Activated naive CD4-positive, alpha-beta T cell treated with anti-CD3 and anti-CD28 coated beads, Interleukin-2, amount 50 U/mL, for 24 hours (primary cell): Measurements from ENCODE around the gene ARHGEF38.

Experiments used
- H3K27ac Mint-ChIP-seq: one replicate; pipeline ENCODE4 v1.8.0; 2021; ENCODE audit warnings: mild to moderate bottlenecking, mixed read lengths
- H3K27me3 Mint-ChIP-seq: one replicate; pipeline ENCODE4 v1.8.0; 2021; ENCODE audit warnings: mixed read lengths
- H3K36me3 Mint-ChIP-seq: one replicate; pipeline ENCODE4 v1.8.0; 2021; ENCODE audit warnings: mixed read lengths
- H3K4me1 Mint-ChIP-seq: one replicate; pipeline ENCODE4 v1.8.0; 2021; ENCODE audit warnings: mixed read lengths
- H3K4me3 Mint-ChIP-seq: one replicate; pipeline ENCODE4 v1.8.0; 2021; ENCODE audit warnings: mild to moderate bottlenecking, mixed read lengths
- H3K9me3 Mint-ChIP-seq: one replicate; pipeline ENCODE4 v1.8.0; 2021; ENCODE audit warnings: mixed read lengths

Gene ARHGEF38

DNA sequence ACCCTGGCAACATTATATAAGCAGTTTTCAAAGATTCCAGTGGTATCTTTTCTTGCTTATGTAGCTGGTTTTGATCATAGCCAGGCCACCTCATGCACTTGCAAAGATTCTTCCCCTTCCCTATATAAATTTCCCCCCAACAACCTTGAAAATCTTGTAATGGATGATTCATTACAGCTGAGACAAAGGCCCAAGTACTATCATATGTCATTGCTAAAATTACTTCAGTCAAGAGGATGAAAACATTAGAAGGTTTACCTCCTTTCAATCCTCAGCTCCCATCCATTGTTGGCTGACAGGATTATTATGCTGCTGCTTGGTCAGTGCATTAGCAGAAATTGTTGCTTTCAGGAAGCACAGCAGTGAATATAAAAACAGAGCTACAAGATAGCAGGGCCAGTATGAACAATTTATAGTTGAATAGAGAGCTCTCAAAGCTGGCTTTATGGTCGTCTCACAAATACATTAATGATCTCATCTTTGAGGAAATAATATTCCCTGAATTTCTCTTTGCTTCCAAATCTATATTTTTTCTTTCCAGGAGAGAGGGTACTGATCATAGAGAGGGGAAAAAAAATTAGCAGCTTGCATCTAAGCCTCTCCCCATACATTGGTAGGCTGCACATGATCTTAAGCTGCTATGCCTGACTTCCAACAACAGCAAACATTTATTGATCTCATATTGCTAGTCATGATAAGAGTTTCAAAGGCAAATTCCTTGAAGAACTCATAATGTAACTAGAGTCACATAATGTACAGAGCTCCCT is 7.7 kb upstream of the ARHGEF38 start:
- no peaks in the 10 kb centered on the region for H3K4me1 Mint-ChIP-seq
- no peaks in the 10 kb centered on the region for H3K9me3 Mint-ChIP-seq
- H3K27me3 Mint-ChIP-seq: peaks cover 14% of the 10 kb centered on the region
- no peak overlapping the region for H3K4me3 Mint-ChIP-seq
- no peak overlapping the region for H3K27ac Mint-ChIP-seq
- peaks cover 2% of the 10 kb centered on the region for H3K36me3 Mint-ChIP-seq

DNA sequence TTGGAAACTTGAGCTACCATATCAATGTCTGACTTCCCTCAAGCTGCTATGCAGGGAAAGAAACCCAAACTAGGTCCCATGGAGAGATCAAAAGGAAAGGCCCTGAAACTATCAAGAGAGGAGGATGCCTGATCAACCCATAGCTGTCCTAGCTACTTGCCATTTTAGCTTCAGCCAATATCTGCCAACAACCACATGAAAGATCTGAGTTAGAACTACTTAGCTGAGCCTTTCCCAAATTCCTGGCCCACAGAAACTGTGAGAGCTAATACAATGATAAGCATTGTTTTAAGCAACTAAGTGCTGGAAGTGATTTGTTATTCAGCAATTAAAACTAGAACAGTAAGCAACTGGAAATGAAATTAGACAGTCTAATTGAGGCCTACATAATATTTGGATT is 6.3 kb upstream of the ARHGEF38 start:
- Mint-ChIP-seq H3K4me3 (no peak overlapping the region), H3K36me3 (peaks cover 2% of the 10 kb centered on the region), H3K9me3 (no peaks in the 10 kb centered on the region), H3K27ac (no peak overlapping the region), H3K4me1 (no peaks in the 10 kb centered on the region), H3K27me3 (peaks cover 12% of the 10 kb centered on the region)

DNA sequence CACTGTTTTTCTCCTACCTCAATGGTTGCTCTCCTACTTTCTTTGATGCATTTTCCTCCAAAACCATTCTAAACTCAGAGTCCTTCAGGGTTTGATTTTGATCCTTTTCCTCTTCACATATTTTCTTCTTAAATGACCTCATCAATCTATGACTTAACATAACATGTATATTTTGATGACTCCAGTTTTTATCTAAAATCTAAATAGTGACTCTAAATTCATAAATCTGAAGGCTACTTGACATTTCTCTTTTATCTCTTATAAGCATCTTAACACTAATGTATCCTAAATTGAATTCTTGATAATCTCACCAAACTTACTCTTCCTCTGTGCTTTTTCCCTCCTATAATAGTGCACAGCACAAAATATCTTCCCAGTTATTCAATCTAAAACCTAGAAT is 4.7 kb upstream of the ARHGEF38 start:
- no peaks in the 10 kb centered on the region for H3K4me1 Mint-ChIP-seq
- no peak overlapping the region for H3K4me3 Mint-ChIP-seq
- H3K9me3 Mint-ChIP-seq: no peaks in the 10 kb centered on the region
- peaks cover 2% of the 10 kb centered on the region for H3K36me3 Mint-ChIP-seq
- peaks cover 11% of the 10 kb centered on the region for H3K27me3 Mint-ChIP-seq
- no peak overlapping the region for H3K27ac Mint-ChIP-seq

DNA sequence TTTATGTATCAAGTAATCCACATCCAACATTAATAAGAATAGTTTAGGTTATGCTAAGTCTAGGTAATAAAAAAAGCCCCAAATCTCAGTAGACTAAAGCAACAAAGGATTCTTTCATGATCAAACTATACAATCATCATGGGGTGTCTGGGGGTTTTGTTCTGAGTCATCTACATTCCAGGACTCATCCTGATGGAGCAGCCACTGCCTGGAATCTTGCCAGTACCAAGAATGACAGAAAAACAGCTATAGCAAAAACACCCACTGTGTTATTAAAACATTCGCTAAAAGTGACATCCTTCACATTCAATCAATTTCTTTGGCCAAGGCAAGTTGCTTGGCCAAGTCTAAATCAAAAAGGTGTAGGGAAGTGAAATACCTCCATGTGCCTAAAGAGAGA is 3.9 kb upstream of the ARHGEF38 start:
- Mint-ChIP-seq H3K4me3 (no peak overlapping the region), H3K27me3 (peaks cover 8% of the 10 kb centered on the region), H3K36me3 (peaks cover 2% of the 10 kb centered on the region), H3K9me3 (no peaks in the 10 kb centered on the region), H3K27ac (no peak overlapping the region), H3K4me1 (no peaks in the 10 kb centered on the region)

DNA sequence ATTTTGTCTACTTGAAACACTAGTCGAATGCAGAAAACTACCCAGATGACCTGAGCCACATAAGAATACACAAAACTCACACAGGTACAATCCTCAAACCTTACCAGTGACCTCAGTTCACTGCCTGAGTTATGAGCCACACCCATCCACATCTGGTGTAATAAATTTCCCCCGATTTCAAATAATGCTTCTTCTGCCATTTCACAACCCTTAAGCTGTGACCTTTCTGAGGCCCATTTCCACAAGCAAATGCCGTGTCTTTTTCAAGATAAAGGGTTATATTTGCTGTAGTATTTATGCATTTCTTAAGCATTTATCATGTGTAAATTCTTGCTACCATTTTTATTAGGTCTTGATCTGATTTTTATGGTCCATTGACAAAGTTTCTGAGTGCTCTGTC is 1.8 kb upstream of the ARHGEF38 start:
- Mint-ChIP-seq H3K4me1 (no peaks in the 10 kb centered on the region), H3K4me3 (no peak overlapping the region), H3K27ac (no peak overlapping the region), H3K36me3 (peaks cover 2% of the 10 kb centered on the region), H3K27me3 (peaks cover 8% of the 10 kb centered on the region), H3K9me3 (no peaks in the 10 kb centered on the region)

DNA sequence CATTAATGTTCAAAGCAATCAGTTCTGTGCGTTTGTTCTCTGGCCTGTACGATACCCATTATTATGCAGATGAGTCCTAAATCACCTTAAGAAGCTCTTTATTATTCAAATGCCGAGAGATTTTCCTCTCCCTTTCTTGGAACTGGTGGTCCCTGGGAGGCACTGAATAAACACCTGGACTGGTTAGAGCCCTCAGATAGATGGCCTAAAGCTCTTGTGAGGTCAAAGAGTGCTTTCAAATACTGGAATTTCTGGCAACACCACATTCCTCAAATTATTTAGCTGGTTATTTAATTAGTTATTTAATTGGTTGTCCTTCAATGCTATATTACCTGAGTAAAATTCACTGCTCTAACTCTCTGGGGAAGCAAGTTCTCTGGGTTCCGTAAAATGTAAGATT is 3.0 kb downstream of the ARHGEF38 start:
- Mint-ChIP-seq H3K9me3 (no peaks in the 10 kb centered on the region), H3K4me3 (no peak overlapping the region), H3K27me3 (peaks cover 6% of the 10 kb centered on the region), H3K4me1 (no peaks in the 10 kb centered on the region), H3K27ac (no peak overlapping the region), H3K36me3 (no peaks in the 10 kb centered on the region)

DNA sequence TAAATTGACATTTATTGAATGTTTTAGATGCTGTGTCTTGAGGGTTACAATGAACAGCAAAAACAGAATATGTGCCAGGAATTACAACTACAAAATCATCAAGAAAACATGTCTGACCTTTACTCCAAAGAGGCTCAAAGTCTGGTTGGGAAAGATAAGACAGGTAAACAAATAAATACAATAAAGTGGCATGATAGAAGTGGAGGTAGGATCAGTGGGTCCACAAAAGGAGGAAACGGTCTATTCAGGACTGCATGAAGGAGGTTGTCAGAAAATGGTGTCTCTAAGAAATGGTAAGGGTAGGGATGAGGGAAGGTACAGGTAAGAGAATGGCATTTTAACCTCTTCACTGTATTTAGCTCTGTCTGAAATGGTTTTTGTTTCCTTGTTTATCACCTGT is 3.8 kb downstream of the ARHGEF38 start:
- no peak overlapping the region for H3K27ac Mint-ChIP-seq
- H3K4me1 Mint-ChIP-seq: no peaks in the 10 kb centered on the region
- no peaks in the 10 kb centered on the region for H3K36me3 Mint-ChIP-seq
- H3K9me3 Mint-ChIP-seq: no peaks in the 10 kb centered on the region
- no peak overlapping the region for H3K4me3 Mint-ChIP-seq
- peaks cover 6% of the 10 kb centered on the region for H3K27me3 Mint-ChIP-seq

DNA sequence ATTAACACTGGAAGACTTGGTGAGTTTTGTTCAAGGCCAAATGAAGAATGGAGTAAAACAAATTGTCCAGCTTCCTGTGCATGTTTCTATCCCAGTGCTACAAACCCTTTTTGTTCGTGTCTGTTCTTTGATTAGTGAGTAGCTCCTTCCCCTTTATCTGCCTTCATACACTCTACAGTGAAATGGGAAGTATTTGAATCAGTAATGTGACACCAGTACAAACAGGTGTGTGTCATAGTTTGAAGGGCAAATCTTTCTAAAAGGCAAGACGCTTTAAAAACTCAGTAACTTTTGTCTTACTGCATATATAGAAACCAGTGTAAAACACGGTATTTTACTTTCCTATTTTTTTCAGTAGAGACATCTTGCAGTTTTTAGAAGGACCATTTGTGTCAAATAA is 5.9 kb downstream of the ARHGEF38 start:
- H3K36me3 Mint-ChIP-seq: no peaks in the 10 kb centered on the region
- no peak overlapping the region for H3K27ac Mint-ChIP-seq
- peaks cover 13% of the 10 kb centered on the region for H3K27me3 Mint-ChIP-seq
- H3K4me3 Mint-ChIP-seq: no peak overlapping the region
- no peaks in the 10 kb centered on the region for H3K4me1 Mint-ChIP-seq
- H3K9me3 Mint-ChIP-seq: no peaks in the 10 kb centered on the region

DNA sequence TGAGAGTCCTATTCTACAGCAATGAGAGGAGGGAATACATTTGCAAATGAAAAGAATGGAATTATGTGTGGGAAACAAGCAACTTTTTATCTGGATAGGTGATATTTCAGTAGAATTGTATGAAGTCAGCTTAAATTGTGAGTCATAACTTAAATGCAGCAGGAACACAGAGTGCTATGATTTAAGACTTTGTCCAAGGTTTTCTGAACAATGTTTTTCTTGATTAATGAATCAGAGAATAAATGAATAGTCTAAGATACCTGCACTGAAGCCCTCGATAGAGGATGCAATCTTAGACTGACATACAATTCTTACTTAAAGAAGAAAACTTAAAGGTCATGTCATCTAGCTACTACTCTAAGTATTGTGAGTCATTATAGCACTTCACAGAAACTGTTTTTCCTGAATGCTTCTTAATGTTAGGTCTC is 8.0 kb downstream of the ARHGEF38 start:
- no peaks in the 10 kb centered on the region for H3K36me3 Mint-ChIP-seq
- peaks cover 11% of the 10 kb centered on the region for H3K27me3 Mint-ChIP-seq
- no peaks in the 10 kb centered on the region for H3K9me3 Mint-ChIP-seq
- no peak overlapping the region for H3K27ac Mint-ChIP-seq
- no peak overlapping the region for H3K4me3 Mint-ChIP-seq
- no peaks in the 10 kb centered on the region for H3K4me1 Mint-ChIP-seq

DNA sequence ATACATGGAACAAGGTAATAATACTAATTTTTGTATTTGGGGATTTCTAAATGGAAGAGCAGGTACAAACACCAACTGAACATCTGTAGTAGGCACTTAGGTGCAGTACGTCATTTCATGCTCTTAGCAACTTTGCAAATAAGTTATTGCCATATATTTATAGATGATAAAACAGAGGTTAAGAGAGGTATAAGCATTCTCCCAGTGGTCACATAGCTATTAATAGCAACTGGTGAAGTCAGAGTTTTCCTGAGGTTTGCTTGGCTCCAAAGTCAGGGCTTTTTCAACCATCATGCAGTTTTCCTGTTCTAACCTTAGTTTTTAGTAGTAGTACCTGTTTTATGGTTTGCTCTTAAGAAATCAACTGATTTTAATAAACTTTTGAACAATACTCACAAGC is 10.9 kb downstream of the ARHGEF38 start:
- Mint-ChIP-seq H3K4me1 (no peaks in the 10 kb centered on the region), H3K27me3 (peaks cover 7% of the 10 kb centered on the region), H3K4me3 (no peak overlapping the region), H3K36me3 (no peaks in the 10 kb centered on the region), H3K9me3 (no peaks in the 10 kb centered on the region), H3K27ac (no peak overlapping the region)

DNA sequence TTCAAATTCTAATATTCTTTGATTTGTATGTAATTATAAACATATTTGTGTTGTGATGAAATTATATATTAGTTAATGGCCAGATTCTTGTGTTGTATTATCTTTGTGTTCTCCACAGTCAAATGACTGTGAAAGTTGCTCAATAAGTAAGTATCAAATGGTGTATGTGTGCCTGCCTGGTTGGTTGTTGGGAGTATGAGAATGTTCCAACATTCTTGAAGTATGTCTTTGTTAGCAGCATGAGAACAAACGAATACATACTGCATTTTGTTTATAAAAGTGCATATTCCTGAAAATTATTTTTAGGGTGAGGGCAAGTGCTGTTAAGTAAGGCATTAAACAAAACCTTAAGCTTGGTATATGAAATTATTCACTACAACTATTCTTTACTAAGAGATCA is 16.2 kb downstream of the ARHGEF38 start:
- H3K27me3 Mint-ChIP-seq: peaks cover 3% of the 10 kb centered on the region

DNA sequence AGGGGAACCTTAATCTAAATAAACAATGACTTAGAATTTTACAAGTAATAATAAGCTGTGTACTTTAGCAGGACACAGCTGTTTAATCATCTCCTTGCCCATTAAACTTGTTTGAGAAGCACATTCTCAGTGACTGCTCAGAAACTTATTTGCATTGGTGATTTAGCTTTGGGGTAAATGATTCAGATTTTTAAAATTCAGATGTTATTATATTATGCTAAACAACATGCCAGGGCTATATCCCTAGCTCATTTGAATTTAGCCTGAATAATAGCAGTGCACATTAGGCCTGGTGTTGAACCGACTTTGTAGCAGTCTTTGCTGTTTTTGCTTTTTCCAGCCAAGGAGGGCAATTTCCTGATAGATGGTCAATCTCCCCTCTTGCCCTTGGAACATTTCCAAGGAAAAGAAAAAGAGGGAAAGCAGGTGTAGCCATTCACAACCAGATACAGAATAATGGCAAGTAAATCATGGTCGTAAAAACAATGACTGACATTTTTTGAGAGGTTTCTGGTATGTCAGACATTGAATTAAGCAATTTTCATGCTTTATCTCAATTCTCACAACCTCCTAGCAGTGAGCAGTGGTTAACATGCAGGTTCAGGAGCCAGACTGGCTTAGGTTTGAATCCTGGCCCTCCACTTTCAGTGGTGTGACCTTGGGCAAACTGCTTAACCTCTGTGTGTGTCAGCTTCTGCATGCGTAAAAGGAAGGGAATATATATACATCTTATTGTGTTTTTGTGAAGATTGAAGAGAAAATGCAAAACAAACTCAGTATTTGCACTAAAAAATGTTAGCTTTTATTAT is 16.8 kb downstream of the ARHGEF38 start:
- no peaks in the 10 kb centered on the region for H3K36me3 Mint-ChIP-seq
- H3K4me3 Mint-ChIP-seq: no peak overlapping the region
- H3K27ac Mint-ChIP-seq: no peak overlapping the region
- no peaks in the 10 kb centered on the region for H3K4me1 Mint-ChIP-seq
- peaks cover 3% of the 10 kb centered on the region for H3K27me3 Mint-ChIP-seq
- H3K9me3 Mint-ChIP-seq: peaks cover 3% of the 10 kb centered on the region

More for the DNA sequence above, 16.2 kb downstream of the ARHGEF38 start:
- Mint-ChIP-seq H3K4me3 (no peak overlapping the region), H3K27ac (no peak overlapping the region), H3K4me1 (no peaks in the 10 kb centered on the region), H3K9me3 (peaks cover 3% of the 10 kb centered on the region), H3K36me3 (no peaks in the 10 kb centered on the region)

DNA sequence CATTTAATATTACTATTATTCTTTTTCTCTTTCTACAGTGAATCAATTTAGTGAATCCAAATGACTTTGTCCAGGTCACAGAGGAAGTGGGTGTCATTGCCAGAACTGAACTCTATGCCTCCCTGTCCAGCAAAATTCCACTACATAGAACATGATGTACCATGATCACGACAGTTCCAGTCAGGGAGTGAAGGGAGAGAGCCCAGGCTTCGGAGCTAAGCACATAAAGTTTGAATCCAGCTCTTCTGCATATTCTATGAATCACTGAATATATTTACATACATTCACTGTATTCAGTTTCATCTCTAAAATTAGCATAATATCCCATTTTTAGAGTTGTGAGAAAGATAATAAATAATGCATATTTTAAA is 17.4 kb downstream of the ARHGEF38 start:
- H3K27ac Mint-ChIP-seq: no peak overlapping the region
- peaks cover 3% of the 10 kb centered on the region for H3K27me3 Mint-ChIP-seq
- H3K36me3 Mint-ChIP-seq: no peaks in the 10 kb centered on the region
- no peak overlapping the region for H3K4me3 Mint-ChIP-seq
- no peaks in the 10 kb centered on the region for H3K4me1 Mint-ChIP-seq
- peaks cover 3% of the 10 kb centered on the region for H3K9me3 Mint-ChIP-seq

DNA sequence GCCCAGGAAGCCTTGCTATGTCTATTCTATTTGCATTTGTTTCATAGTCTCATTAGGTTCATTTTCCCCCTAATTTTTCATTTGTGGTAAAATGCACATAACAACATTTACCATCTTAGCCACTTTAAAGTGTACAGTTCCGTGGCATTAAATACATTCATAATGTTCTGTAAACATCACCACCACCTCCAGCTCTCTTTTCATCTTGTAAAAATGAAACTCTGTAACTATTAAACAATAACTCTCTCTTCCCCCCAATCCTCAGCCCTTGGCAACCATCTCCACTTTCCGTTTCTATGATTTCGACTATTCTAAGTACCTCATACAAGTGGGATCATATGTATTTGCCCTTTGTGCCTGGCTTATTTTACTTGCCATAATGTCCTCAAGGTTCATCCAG is 19.9 kb downstream of the ARHGEF38 start:
- H3K36me3 Mint-ChIP-seq: no peaks in the 10 kb centered on the region
- no peak overlapping the region for H3K4me3 Mint-ChIP-seq
- peaks cover 9% of the 10 kb centered on the region for H3K27me3 Mint-ChIP-seq
- no peaks in the 10 kb centered on the region for H3K4me1 Mint-ChIP-seq
- H3K27ac Mint-ChIP-seq: no peak overlapping the region
- H3K9me3 Mint-ChIP-seq: peaks cover 3% of the 10 kb centered on the region

DNA sequence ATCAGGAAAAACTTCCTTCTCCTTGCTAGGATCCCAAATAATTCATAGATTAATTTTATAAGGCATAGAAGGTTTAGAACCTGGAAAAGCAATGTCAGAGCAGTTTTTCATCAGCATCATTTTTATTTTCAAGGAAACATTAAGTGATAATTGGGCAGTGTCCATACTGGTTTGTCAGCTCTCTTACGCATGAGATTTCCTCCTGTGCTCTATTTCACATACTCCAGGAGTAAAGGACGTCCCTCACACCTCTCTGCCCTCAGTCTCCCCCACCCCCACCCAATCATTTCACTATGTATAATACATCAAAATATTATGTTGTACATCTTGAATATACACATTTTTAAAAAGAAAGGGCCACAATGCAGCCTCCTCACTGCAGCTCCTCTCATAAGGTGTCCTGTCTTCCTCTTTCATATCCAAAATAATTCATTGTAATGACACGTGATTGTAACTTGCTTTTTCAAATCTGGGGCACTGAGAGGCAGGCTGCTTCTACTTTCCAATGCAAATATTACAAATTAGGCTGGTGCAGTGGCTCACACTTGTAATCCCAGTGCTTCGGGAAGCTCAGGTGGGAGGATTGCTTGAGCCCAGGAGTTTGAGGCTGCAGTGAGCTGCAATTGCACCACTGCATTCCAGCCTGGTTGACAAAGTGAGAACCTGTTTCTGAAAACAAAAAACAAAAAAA is 34.4 kb downstream of the ARHGEF38 start:
- no peaks in the 10 kb centered on the region for H3K4me1 Mint-ChIP-seq
- H3K4me3 Mint-ChIP-seq: no peak overlapping the region
- H3K9me3 Mint-ChIP-seq: no peaks in the 10 kb centered on the region
- H3K27me3 Mint-ChIP-seq: peaks cover 19% of the 10 kb centered on the region
- H3K36me3 Mint-ChIP-seq: no peaks in the 10 kb centered on the region
- H3K27ac Mint-ChIP-seq: no peak overlapping the region

DNA sequence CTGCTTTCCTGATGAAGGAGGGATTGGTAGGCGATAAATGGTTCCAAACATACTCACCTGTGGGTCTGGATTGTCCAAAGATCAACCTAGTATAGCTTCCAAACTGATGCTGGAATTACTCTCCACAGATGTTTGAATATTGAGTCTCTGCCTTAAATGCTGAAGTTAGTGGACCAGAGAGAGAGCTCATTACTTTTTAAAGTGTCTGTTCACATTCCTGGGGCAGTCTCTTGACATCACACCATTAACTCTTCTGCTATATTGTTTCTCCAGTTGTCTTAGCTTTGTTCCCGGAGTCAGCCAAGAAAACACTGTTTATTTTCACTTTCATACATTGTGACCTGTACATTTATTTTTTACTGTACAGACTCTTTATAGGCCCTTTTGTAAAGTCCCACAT is 35.4 kb downstream of the ARHGEF38 start:
- Mint-ChIP-seq H3K4me1 (no peaks in the 10 kb centered on the region), H3K9me3 (no peaks in the 10 kb centered on the region), H3K36me3 (no peaks in the 10 kb centered on the region), H3K27me3 (peaks cover 20% of the 10 kb centered on the region), H3K4me3 (no peak overlapping the region), H3K27ac (no peak overlapping the region)
